Measurements from ENCODE around the gene NUCB1.

DNA sequence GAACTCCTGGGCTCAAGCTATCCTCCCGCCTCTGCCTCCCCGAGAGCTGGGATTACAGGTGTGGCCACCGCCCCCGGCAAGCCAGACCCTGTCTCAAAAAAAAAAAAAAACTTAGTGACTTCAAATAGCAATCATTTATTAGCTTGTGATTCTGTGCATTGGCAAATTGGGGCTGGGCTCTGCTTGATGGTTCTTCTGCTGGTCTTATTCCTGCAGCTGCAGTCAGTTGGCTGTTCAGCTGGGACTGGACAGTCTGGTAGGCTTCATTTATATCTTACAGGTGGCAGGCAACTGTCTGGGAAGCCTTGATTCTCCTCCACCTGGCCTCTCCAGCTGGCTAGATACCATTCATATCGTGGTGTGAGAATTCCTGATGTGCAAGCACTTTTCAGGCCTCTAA is 40.8 kb downstream of the NUCB1 start:
- TF ChIP-seq POLR2A (IDR thresholded peaks at IDR 0.05) = no peak
- TF ChIP-seq, protein P1, sequence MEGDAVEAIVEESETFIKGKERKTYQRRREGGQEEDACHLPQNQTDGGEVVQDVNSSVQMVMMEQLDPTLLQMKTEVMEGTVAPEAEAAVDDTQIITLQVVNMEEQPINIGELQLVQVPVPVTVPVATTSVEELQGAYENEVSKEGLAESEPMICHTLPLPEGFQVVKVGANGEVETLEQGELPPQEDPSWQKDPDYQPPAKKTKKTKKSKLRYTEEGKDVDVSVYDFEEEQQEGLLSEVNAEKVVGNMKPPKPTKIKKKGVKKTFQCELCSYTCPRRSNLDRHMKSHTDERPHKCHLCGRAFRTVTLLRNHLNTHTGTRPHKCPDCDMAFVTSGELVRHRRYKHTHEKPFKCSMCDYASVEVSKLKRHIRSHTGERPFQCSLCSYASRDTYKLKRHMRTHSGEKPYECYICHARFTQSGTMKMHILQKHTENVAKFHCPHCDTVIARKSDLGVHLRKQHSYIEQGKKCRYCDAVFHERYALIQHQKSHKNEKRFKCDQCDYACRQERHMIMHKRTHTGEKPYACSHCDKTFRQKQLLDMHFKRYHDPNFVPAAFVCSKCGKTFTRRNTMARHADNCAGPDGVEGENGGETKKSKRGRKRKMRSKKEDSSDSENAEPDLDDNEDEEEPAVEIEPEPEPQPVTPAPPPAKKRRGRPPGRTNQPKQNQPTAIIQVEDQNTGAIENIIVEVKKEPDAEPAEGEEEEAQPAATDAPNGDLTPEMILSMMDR (IDR thresholded peaks at IDR 0.05) = no peak

All from body of pancreas (tissue), 4 donors.